ENCODE data around the gene FRZB.

FRZB gene

DNA sequence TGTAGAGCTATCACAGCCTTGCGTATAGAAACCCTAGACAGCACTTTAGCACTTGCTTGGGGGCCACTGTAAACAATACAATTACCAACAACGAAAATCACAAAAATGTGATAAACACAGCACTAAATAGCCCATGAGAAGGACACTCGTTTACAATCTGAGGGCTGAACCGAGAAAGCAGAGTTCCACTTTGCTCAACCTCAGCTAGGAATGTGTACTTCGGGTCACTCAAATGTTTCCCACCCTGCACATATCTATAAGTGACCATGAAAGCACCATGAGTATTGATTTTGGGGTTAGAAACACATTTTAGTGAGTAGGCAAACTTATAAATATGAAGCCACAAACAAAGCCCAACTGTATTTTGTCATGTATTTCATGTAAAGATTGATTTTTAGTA lies 62.3 kb downstream of the FRZB start:
- DNase-seq = no peak

DNA sequence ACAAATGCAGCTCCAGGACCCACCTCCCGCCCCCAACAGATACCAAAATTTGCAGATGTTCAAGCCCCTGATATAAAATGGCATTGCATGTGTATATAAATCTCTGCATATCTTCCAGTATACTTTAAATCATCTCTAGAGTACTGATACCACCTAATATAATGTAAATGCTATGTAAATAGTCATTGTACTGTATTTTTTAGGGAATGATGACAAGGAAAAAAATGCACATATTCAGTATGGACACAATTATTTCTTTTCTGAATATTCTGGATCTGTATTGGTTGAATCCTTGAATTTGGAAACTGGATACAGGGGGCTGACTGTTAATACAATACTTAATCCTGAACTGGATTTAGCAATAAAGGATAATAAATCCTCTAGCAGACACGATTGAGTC lies 67.7 kb downstream of the FRZB start:
- DNase-seq = no peak

DNA sequence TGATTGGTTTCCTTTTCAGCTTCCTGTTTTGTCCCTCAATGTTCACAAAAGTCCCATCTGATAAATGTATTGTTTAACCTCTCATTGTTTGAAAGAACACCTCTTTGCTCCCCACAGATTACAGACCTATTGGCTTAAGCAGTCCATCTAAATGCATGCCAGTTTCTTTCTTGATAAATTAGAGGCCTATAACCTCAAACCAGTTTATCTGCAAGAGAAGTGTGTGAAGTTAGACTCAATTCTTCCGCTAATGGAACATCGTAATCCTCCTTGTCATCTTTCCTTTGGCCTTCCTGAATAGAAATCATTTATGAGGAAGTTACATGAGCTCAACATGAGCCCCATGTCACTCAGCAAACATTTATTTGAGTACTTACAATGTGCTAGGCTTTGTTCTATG lies 74.0 kb downstream of the FRZB start:
- DNase-seq = no peak

DNA sequence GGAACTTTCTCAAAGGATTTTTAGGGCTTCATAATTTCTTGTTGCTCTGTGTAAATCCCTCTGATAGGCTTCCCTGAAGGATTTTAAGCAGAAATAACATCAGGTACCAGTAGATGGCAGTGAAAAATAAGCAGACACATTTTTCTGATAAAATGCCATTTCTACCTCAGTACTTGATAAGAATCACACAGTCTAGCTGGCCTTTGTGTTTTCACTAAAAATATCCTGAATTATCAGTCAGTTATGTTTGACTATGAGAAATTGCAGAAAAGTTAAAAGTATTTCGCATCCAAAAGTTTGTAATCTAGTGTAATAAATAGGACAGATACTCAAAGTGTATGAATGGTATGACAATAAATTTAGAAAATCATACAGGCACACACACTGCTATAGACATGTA lies 81.7 kb downstream of the FRZB start:
- DNase-seq = peak in 1 of 51 donors; percentile 9

DNA sequence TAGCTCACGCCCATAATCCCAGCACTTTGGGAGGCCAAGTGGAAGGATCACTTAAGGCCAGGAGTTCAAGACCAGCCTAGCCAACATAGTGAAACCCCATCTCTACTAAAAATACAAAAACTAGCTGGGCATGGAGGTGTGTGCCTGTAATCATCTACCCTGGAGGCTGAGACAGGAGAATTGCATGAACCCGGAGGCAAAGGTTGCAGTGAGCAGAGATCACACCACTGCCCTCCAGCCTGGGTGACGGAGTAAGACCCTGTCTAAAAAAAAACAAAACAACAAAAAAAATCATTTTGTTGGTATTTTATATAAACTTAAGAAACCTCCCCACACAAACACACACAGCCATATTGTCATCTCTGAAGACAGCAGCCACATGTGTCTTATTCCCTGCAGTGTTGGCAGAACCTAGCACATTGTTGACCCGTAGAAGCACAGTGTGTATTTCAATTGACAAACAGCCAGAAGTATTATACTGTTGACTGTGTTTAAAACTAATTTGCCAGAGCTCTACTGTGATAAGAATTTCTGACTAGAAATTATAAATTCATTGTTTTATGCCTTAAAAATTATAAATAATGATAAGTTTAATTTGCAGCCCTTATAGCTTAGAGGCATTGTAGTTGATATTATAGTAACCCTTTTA lies 82.3 kb downstream of the FRZB start:
- DNase-seq = no peak

Measured in hypothalamus (tissue), 51 donors.